Measurements from ENCODE around the gene ALDH3A1.

ALDH3A1 gene

DNA sequence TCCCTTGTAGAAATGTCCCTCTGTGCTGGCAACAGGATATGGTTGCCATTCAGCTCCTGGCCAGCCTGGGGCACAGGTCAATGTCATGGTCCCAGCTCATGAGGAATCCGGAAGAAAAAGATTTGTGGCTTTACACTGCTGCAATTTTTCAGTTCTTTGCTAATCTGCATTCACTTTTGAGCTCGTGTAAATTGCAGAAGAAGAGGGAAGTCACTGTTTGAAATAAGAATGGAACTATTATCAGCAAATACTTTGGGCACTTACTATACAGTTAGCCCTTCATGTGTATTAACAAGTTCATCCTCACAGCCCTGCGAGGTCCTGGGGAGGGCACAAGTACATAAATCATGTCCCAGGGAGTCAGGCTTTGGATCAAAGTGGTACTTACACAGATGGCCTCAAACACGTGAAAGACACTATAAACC, 45.9 kb downstream of the ALDH3A1 start:
- no peak for DNase-seq

Data from NK-92 treated with Interleukin-12 subunit alpha and Interleukin-12 subunit beta, amount 100 ng/mL, for 24 hours (cell line).